ENCODE data around the gene CFAP54. TPM values are rescaled to one million over a fixed set of nuclear protein-coding genes. Genes with fewer than 3 reads are reported as not detected.
A peak's percentile ranks its signal among the peaks of the same experiment; 100 is the strongest.

The CFAP54 gene
- total RNA-seq, 6 experiments from 2014 or later: 0.40 to 0.66 (median 0.56) TPM

DNA sequence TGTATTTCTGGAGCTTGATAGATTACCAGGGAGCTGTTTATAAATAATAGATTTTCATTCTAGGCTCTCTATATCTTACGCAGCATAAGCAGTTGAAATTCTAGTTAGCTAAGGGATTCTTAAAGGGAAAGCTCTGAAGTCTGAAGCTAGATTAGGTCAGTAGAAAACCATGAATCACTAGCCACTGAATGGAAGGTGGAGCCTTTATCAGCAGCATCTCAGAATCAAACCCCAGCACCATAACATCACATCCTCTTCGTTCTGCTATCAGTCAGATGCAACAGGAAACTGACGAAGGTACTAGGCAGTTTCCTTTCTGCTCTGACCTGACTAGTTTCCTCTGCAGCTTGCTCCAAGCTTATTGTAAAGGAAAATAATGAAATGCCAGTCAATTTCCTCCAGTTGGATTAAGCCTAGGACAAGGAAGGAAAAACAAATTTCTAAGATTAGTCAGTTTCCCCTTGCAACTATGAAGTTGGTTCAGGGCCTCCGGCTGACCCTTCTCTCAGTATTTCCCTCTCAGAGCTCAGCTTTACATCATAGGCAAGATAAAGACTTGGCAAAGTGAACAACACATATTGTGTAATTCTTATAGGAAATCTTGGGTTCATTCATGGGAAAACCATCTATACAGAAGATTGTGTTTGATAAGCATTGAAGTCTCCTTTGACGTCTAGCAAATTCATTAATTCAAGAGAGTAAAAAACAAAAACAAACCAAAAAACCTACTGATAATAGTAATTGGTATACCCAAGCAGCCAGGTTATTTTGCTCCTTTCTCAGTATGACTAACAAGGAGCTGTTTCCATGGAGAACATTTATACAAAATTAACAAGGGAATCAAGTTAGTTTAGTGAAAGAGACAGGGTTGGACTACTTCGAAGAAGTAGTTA, 43.4 kb upstream of the CFAP54 start:
- Mint-ChIP-seq H3K4me3 (peak overlapping the region; percentile 78), H3K9me3 (peaks cover 4% of the 10 kb centered on the region; the same call in 1 of the 2 replicates), H3K27ac (peak overlapping the region; percentile 97), H3K36me3 (ENCODE audit: low read depth) (peaks cover 7% of the 10 kb centered on the region), H3K27me3 (ENCODE audit: insufficient read depth) (no peaks in the 10 kb centered on the region), H3K4me1 (ENCODE audit: low read depth) (peaks cover 44% of the 10 kb centered on the region)
- DNase-seq: peak; percentile 95
- TF ChIP-seq, protein P1, sequence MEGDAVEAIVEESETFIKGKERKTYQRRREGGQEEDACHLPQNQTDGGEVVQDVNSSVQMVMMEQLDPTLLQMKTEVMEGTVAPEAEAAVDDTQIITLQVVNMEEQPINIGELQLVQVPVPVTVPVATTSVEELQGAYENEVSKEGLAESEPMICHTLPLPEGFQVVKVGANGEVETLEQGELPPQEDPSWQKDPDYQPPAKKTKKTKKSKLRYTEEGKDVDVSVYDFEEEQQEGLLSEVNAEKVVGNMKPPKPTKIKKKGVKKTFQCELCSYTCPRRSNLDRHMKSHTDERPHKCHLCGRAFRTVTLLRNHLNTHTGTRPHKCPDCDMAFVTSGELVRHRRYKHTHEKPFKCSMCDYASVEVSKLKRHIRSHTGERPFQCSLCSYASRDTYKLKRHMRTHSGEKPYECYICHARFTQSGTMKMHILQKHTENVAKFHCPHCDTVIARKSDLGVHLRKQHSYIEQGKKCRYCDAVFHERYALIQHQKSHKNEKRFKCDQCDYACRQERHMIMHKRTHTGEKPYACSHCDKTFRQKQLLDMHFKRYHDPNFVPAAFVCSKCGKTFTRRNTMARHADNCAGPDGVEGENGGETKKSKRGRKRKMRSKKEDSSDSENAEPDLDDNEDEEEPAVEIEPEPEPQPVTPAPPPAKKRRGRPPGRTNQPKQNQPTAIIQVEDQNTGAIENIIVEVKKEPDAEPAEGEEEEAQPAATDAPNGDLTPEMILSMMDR (IDR thresholded peaks at IDR 0.05): no peak

DNA sequence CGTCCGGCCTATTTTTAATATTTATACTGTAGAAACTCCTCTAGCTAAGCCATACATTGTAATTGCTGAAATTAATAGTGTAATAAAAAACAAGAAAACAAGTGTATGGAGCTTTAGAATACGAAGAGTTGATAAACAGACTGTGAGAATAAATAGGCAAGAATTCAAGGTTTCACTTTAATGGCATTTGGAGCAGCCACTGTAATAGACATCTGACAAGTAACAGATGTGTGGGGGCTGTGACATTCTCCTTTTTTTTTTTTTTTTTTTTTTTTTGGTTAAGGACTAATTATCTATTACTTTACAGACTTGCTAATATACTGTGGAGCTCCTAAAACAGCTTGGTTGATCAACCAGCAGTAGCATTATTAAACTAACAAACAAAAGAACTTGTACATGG, 42.1 kb upstream of the CFAP54 start:
- TF ChIP-seq, protein P1 (IDR thresholded peaks at IDR 0.05): no peak
- no peak overlapping the region for H3K4me3 Mint-ChIP-seq
- peaks cover 47% of the 10 kb centered on the region for H3K4me1 Mint-ChIP-seq (ENCODE audit: low read depth)
- H3K36me3 Mint-ChIP-seq (ENCODE audit: low read depth): peaks cover 13% of the 10 kb centered on the region
- no peaks in the 10 kb centered on the region for H3K27me3 Mint-ChIP-seq (ENCODE audit: insufficient read depth)
- H3K27ac Mint-ChIP-seq: peak overlapping the region; percentile 97
- DNase-seq: no peak
- H3K9me3 Mint-ChIP-seq: peaks cover 13% of the 10 kb centered on the region

DNA sequence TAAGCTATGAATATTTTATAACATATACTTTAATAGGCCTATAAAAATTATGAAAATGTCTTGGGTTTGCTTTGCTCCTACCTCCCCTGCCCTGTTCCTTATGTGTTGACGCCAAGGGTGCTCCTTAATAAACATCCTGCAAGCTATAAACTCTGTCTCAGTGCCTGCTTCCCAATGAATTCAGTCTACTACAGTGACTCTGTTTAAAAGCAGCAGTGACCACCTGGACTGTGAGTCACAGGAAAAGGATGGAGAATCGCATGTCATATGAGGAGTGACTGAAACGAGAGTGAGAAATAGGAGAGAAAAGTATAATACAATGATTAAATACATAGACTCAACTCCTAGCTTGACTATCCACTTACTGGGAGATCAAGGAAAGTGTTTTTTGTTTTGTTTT, 41.1 kb upstream of the CFAP54 start:
- no peak overlapping the region for H3K4me3 Mint-ChIP-seq
- peaks cover 20% of the 10 kb centered on the region for H3K36me3 Mint-ChIP-seq (ENCODE audit: low read depth)
- H3K27ac Mint-ChIP-seq: peak overlapping the region; percentile 71
- TF ChIP-seq, protein P1 (IDR thresholded peaks at IDR 0.05): no peak
- H3K27me3 Mint-ChIP-seq (ENCODE audit: insufficient read depth): no peaks in the 10 kb centered on the region
- peaks cover 53% of the 10 kb centered on the region for H3K4me1 Mint-ChIP-seq (ENCODE audit: low read depth)
- peaks cover 18% of the 10 kb centered on the region for H3K9me3 Mint-ChIP-seq
- peak; percentile 44 for DNase-seq

DNA sequence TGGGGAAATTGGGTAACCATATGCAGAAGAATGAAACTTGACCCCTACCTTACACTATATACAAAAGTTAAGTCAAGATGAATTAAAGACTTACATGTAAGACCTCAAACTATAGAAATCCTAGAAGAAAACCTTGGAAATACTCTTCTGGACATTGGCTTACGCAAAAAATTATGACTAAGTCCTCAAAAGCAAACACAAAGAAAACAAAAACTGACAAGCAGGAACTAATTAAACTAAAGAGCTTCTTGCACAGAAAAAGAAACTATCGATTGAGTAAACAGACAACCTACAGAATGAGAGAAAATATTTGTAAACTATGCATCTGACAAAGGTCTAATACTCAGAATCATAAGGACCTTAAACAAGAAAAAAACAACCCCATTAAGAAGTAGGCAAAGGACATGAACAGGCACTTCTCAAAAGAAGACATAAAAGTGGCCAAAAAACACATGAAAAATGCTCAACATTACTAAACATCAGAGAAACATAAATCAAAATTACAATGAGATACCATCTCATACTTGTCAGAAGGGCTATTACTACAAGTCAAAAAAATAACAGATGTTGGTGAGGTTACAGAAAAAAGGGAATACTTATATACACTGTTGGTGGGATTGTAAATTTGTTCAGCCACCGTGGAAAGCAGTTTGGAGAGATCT, 37.0 kb upstream of the CFAP54 start:
- Mint-ChIP-seq H3K4me3 (no peak overlapping the region), H3K4me1 (ENCODE audit: low read depth) (peaks cover 28% of the 10 kb centered on the region), H3K9me3 (peaks cover 18% of the 10 kb centered on the region), H3K36me3 (ENCODE audit: low read depth) (peaks cover 20% of the 10 kb centered on the region), H3K27ac (no peak overlapping the region), H3K27me3 (ENCODE audit: insufficient read depth) (no peaks in the 10 kb centered on the region)
- DNase-seq: no peak
- TF ChIP-seq, protein P1 (IDR thresholded peaks at IDR 0.05): no peak

GRCh38 chr12:96454396-96454795, 35.0 kb upstream of the CFAP54 start:
- Mint-ChIP-seq H3K9me3 (peaks cover 18% of the 10 kb centered on the region), H3K27me3 (ENCODE audit: insufficient read depth) (no peaks in the 10 kb centered on the region), H3K4me1 (ENCODE audit: low read depth) (peaks cover 20% of the 10 kb centered on the region), H3K4me3 (no peak overlapping the region), H3K36me3 (ENCODE audit: low read depth) (peaks cover 20% of the 10 kb centered on the region), H3K27ac (no peak overlapping the region)
- TF ChIP-seq, protein P1 (IDR thresholded peaks at IDR 0.05): no peak
- DNase-seq: no peak
